HG03571 (cell line): ENCODE results near the gene SLC7A4.
"Not testable (repeated sequence)": the region's sequence is repeated elsewhere in the genome, so short reads cannot be mapped to it uniquely, and the experiment has no call there.

Experiments used
- ATAC-seq: cut with Tn5 transposase; IDR thresholded peaks from one replicate; pipeline ENCODE4 v1.9.1; 2021; ENCODE audit not compliant: unreplicated experiment

SLC7A4 gene

DNA sequence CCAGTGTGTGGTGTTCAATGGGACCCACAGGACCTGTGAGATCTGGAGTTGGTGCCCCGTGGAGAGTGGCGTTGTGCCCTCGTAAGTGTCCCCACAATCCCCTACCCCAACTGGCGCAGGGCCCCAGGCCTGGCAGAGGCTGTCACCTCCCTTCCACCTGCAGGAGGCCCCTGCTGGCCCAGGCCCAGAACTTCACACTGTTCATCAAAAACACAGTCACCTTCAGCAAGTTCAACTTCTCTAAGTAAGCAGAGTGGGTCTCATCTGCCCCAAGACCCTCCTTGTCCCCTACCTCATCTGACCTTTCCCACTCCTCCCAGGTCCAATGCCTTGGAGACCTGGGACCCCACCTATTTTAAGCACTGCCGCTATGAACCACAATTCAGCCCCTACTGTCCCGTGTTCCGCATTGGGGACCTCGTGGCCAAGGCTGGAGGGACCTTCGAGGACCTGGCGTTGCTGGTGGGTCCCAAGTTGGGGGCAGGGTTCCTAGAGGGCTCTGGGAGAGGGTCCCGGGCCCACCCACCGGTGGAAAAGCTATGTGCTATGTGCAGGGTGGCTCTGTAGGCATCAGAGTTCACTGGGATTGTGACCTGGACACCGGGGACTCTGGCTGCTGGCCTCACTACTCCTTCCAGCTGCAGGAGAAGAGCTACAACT, 9.3 kb downstream of the SLC7A4 start:
- ATAC-seq: no peak

DNA sequence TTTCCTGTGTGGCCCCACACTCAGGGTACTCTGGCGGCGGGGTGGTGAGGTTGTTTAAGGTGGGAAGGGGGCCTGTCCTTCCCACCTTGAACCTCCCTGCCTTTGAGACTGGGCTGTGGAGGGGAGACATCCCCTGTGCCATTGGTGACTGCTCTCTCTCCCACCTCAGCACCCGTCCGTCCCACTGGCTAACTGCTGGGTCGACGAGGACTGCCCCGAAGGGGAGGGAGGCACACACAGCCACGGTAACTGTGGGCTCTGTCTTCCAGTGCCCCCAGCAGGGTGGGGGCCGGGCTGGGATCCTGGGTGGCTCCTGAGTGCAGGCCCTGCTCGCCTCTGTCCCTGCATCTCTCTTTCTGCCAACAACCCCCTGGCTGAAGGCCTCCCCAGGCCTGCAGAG, 9.9 kb downstream of the SLC7A4 start:
- no peak for ATAC-seq

DNA sequence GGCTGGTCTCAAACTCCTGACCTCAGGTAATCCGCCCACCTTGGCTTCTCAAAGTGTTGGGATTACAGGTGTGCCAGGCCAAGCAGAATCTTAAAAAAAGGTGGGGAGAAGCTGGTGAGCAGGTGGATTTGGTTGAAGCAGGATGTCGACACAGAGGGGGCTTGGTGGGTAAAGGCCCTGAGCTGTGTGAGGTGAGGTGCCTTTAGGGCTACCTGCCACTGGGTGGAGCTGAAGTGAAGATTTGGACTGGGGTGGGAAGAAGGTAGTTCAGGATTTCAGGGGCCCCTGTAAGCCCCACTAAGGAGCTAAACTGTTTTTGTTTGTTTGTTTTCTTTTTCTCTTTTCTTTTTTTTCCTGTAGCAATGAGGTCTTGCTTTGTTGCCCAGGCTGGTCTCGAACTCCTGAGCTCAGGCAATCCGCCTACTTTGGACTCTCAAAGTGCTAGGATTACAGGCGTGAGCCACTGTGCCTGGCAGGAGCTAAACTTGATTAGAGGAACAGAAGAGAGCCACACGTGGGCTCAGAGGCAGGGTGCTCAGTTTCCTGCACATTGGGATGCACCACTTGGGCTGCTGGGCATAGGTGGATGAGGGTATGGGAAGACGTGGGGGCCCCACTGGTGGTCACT, 11.4 kb downstream of the SLC7A4 start:
- no peak for ATAC-seq

DNA sequence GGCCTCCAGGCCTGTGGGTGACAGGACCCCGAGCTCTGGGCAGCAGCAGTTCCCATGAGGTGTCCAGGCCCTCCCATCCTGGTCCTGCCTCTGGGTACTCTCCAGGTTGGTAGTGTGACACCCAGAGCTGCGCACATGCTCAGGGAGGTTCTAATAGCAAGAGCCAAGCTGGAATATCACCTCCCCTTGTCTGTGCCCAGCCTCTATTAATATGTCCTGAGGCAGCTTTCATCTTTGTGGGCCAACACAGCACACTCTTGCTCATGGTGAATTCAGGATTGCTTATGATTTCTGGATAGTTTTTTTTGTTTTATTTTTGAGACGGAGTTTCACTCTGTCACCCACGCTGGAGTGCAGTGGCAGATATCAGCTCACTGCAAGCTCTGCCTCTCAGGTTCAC, 14.0 kb downstream of the SLC7A4 start:
- no peak for ATAC-seq

DNA sequence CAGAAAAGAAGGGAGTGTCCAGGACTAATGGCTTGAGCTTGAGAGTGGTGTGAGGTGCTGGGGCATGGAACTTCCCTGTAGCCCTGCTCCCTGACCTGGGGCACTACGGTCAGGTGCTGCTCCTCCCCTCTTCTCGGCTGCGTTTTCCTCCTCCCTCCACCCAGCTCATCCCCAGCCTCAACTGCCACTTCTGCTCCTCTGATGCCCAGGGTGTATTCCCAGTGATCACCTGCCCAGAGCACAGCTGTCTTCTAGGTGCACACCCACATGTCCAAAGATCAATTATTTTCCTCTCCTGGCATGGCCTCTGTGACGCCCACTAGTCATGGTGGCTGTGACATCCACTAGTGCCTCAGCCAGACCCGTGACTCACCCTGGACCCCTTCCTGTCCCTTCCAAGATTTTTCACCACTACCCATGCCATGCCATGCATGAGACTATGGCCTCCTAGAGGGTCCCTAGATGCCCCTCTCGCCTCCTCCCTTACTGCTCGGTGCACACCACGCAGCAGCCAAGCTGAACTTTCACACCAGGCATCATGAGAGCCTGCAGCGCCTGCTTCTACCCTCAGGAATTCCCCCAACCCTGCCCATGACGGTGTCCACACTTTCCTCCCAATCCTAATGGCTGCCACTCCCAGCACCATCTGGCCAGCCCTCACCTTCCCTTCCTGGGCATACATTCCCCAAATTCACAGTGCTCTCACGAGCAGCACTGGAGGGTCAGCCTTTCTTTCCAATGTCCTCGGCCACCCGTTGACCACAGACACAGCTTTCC, 15.5 kb downstream of the SLC7A4 start:
- no peak for ATAC-seq

DNA sequence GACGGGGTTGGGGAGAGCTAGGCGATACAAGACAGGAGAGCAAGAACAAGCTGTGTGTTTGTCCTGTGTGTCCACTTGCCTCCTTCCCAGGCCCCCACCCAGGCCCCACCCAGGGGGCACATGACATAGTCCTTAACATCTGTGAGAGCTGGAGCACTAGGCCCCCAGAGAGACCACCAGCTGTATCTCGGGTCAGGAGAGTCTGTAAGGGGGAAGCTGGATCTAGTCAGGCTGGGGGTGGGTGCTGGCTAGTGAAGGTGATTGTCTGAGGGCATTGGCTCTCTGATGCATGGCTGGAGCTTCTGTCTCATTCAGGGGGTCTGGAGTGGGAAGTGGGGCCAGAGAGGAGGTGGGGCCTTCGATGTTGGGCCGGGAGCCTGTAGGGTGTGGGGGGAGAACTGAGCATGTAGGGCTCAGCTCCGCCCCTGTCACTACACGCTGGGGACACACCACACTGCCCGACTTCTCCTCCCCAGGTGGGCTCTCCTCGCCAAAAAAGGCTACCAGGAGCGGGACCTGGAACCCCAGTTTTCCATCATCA, 16.8 kb downstream of the SLC7A4 start:
- ATAC-seq: no peak

DNA sequence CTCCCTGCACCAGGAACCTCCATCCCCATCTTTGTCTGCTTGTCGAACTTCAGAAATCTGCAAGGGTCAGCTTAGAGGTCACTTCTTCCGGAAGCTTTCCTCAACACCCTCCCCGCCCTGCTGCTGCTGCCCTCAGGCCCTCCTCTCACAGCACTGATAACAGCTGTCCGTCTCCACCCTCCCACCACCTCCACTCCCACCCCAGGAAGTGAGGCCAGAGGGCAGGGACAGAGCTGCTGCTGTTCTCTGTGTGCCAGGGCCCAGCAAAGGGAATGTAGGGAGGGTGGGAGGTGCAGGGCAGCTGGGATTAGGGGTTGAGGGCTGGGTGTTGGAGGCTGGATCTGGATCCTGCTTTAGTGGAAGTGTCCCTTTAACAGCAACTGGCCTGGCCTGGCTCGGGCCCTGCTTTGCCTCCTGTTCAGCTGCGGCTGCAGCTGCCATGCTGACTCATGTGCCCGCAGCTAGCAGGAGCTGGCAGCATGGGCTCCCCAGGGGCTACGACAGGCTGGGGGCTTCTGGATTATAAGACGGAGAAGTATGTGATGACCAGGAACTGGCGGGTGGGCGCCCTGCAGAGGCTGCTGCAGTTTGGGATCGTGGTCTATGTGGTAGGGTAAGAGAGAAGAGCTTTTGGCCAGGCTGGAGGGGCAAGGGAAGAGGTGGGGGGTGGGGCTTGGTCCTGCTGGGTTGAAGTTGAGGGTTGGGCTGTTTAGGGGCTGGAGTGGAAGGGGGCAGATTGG, 17.5 kb downstream of the SLC7A4 start, which contains the start of gene P2RX6:
Gene P2RX6 (plus strand): TSS at position 440 of the 740 bp plus-strand sequence. CDS start 10 bp downstream, at position 450.
- ATAC-seq: no peak

DNA sequence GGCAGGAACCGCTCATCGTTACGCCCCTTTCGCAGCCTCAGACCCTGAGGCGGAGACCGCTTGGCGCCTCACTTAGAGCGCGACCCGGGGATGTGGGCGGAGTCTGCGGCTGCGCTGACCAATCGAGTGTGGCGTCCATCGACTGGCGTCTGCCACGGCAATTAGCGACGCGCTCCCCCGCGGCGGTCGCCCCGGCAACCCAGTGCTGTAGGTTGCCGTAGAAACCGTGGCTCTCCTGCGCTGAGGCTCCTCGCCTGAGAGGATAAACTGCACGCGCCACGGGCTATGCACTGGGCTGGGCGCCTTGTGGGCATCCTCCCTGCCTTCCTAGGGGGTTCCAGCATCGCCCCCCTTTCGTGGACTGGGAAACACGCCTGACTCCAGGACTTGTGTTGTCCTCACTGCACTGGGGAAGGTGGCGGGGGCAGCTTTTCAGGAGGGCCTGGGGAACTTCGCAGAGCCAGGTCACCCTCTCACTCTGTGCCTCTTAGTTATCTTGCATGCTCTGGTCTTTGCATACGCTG, 18.1 kb downstream of the SLC7A4 start:
- ATAC-seq: peak; percentile 81

DNA sequence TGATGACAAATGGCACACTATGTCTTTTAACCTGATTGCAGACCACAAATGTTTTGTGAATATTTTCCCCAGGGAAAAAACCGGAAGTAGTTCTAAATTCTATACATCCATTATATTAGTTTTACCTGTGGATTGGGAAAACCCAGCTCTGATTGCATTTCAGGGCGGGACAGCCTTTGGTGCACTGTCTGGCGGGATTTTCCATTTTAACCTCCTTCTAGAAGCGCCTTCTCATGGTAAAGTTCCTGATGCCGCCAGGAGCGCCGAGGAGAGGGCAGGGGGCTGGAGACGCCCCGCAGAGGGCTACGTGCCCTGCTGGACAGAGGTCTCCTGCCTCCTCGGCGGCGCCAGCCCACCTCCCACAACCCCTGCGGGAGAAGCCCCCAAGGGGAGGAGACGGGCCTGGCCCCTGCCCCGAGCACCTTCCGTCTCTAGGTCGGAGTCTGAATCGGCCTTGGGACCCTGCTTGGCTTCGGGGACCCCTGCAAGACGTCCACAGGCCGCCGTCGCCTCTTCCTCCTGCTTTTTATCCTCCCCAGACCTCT, 18.6 kb downstream of the SLC7A4 start:
- ATAC-seq: no peak

DNA sequence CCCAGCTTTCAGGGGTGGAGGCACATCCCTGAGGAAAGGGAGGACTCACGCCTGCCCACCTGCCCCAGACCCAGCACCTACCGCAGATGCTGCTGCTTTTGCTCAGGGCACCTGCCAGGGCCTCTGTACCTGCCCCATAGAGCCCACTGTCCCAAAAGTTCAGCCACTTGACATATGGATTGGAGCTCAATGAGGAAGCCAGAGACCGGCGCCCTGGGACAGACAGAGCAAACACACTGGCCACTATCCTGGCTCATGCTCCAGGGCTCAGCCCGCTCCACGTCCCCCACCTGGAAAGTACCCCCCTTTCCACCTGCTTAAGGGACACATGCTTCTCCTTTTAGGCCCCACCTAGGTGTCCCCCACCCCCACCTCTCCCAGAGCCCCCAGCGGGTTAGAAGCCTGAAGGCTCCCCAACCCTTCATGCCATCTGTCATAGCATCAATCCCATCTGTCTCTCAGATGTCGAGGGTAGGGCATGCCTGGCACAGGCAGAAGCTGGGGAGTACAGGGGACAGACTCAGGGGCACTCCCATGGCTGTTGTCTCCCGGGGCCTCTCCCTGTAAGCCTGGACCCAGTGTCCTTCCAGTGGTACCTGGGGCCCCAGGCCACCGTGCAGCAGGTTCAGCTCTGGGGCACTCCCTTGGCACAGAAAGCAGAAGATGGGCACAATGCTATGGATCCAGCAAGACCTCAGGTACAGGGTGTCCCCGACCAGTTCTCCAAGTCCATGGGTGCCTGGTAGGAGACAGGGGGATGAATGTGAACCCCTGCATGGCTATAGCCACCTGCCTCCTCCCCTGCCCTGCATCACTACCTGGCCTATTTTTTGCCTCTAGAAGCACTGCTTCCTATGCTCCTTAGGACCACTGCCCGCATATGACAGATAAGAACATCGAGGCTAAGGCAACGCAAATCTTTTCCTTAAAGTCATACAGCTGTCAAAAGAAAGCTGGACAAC, 19.6 kb downstream of the SLC7A4 start:
- no peak for ATAC-seq

DNA sequence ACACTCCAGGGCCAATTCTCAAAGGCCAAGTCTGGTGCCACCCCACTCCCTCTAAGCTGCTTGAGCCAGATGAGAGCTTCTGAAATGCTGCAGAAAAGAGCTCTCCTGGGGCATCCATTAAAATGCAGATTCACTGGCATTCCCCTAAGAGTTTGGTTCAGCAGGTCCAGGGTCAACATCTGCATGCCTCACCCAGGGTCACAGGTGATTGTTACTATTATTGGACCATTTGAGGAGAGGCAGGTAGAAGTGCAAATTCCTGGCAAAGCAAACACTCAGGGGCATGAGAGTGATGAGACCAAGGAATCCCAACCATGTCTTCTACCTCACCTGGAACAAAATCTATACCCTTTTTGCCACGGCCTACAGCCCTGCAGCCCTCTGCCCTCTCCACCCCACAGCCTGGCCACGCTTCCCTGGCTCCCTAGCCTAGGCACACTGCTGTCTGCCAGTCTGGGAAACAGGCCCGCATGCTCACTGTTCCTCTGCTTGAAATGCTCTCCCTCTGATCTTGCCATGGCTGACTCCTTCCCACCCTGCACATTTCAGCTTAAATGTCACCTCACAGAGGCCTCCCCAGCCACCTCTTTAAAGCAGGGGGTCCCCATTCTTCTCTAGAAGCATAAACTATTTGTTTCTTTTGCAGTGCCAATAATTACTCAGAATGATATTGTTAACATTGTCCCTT, 21.8 kb downstream of the SLC7A4 start:
- no peak for ATAC-seq

DNA sequence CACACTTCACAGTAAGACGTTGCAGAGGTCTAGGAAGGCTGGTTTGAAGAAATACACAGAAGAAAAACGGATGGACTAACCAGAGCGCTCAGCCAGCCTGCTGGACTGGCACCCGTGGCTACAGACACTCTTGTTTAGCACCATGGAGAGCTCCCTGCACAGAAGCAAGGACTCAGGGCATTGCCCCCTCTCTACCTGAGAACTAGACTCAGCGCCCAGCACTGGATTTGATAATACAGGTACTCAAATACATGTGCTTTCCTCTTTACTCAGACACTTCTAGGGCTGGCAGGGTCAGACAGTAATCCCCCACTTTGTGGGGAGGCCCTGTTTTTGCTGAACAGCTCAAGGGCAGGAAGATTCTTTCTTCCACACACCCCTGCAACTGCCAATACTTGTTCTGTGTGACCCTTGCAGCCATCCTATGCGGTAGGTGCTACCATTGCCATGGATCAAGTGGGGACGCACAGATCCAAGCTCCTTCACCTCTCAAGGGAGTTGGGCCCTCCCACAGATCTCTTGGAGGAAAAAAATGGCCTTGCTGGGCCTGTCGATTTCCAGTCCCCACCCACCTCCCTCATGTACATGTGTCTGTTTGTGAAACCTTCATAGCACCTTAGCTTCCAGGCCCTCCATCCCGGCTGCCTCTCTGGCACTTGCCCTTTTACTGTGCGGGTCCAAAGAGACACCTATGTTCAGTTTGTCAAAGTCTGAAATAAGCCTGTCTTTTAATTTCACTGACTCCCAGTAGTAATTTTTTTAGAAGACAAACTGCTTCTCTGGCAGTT, 22.5 kb downstream of the SLC7A4 start:
- no peak for ATAC-seq

DNA sequence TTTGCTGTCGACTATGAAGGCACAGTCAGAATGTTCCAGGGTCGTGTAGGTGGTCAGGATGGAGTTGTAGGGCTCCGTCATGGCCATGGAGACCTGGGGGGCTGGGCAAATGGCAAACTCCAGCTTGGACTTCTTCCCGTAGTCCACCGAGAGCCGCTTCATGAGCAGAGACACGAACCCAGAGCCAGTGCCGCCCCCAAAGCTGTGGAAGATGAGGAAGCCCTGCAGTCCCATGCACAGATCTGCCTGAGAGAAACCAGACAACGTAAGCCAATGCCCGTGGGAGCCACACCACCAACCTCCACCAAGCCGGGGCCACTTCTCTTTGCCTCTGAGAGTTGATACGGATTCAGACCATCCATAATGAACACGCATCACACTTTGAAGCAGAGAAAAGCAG, 23.2 kb downstream of the SLC7A4 start:
- not testable (repeated sequence) for ATAC-seq

DNA sequence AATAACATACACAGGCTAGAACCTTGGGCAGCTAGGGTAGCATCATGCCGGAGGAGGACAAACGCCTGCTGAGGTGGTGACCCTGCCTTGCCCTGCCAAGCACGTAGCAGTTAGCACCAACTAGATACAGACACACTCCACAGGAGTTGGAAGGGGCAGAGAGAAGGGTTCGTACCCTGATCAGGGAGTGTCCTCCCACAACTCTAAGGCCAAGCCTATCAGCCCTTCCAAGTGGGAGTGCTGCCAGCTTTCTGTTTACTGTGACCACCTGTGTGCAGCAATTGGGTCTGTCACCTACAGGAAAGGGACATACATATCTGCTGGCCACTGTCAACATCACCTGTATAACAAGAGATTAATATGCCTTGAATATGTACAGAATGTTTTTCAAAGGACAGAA, 28.6 kb downstream of the SLC7A4 start:
- ATAC-seq: no peak

DNA sequence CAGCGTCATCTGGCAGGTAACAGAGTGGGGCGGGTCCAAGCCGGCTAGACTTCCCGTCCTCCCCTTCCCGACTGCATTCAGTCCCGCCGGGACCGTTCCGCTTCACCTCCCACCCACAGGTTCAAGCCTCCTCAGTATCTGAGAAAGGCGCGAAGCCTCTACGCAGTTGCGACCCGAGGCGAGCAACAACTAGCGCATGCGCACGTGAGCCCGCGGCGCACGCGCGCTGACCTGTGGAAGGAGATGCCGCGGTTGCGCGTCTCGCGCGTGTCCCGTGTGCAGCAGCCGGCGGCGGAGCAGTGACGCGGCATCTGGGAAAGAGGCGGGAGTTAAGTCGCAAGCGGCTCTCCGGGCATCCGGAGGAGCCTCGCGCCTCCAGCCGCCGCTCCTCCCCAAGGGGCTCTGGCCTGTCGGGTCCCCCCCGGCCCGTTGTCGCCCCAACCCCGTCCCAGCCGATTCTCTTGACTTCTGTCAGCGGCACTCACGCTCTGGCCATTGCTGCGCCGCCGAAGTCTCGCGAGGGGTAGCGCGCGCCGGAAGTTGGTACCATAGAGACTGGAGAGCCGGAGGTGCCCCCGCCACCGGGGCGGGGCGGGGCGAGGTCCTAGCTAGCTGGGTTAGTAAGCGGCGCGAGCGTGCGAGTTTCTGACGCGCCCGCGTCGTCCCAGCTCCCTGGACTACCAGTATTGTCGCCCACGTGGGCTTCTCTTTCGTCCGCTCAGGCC, 30.6 kb downstream of the SLC7A4 start, which contains the start of gene THAP7:
Gene THAP7 (minus strand): TSS at position 518 of the 725 bp plus-strand sequence. CDS start 207 bp downstream, at position 311.
- peak; percentile 87 for ATAC-seq

DNA sequence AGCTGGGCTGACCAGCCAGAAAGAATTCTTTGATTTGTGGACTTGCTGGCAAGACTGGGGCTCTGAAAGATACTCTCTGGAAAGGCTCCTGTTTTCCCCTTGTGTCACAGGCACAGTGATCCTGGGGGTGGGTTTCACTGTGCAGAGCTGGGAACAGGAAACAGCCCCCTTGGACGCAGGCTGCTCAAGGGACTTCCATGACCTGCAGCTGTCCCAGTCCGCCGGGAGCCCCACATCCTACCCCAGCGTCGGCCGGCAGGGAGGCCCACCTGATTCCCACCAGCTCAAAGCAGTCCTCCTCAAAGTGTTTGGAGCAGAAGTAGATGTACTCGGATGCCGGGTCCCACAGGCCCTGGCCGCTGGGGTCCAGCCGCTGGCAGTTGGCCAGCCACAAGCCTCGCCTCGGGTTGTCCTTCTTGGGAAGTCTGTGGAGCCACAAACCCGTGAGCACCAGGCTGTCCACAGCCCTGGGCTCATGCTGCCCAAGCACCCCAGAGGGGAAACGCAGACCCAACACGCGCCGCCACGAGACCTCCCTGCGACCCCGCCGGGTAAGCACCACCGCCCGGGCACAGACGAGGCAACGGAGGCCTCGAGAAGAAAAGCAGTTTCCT, 31.3 kb downstream of the SLC7A4 start:
- ATAC-seq: peak; percentile 4
